Small intestine (tissue), 7 donors: ENCODE results near the gene GRN. TPM values are rescaled to one million over a fixed set of nuclear protein-coding genes. Genes with fewer than 3 reads are reported as not detected.
"Not testable (repeated sequence)": the region's sequence is repeated elsewhere in the genome, so short reads cannot be mapped to it uniquely, and the experiment has no call there.

Experiments
- DNase-seq, 2 donors: peaks; one replicate each; pipeline versions ENCODE4 v3.0.0 to v3.0.0-alpha.2; 2013
- FAIRE-seq: peaks from 2 replicates; lab custom pipeline; 2012; peaks lifted over from hg19 to GRCh38; lab: Jason Lieb, UNC
- H3K27ac ChIP-seq, 3 donors: one replicate each; pipeline ENCODE4 v1.5.1; 2013; ENCODE audit warnings: low read length in 2 of 3, mild to moderate bottlenecking in 2 of 3, control low read depth in 1 of 3, inconsistent platforms in 1 of 3, low read depth in 1 of 3, moderate library complexity in 1 of 3
- H3K27me3 ChIP-seq, 3 donors: one replicate each; pipeline ENCODE4 v1.6.1; 2013; ENCODE audit warnings: low read length in 3 of 3, inconsistent platforms in 1 of 3; ENCODE audit not compliant: control insufficient read depth in 3 of 3, insufficient read depth in 3 of 3
- H3K36me3 ChIP-seq, 3 donors: one replicate each; pipeline ENCODE4 v1.6.1; 2013; ENCODE audit warnings: low read length in 3 of 3, inconsistent platforms in 1 of 3, low read depth in 1 of 3, mild to moderate bottlenecking in 1 of 3, moderate library complexity in 1 of 3; ENCODE audit not compliant: control insufficient read depth in 3 of 3, insufficient read depth in 2 of 3
- H3K4me1 ChIP-seq, 3 donors: one replicate each; pipeline ENCODE4 v1.6.1; 2013; ENCODE audit warnings: low read length in 2 of 3, inconsistent platforms in 1 of 3, low read depth in 1 of 3, mild to moderate bottlenecking in 1 of 3, moderate library complexity in 1 of 3; ENCODE audit not compliant: control insufficient read depth in 3 of 3, insufficient read depth in 2 of 3
- H3K4me3 ChIP-seq, 3 donors: one replicate each; pipeline ENCODE4 v1.5.1; 2013; ENCODE audit warnings: low read length in 3 of 3, control low read depth in 1 of 3, inconsistent platforms in 1 of 3, low read depth in 1 of 3, mild to moderate bottlenecking in 1 of 3, moderate library complexity in 1 of 3
- H3K9me3 ChIP-seq, 2 donors: one replicate each; pipeline ENCODE4 v1.6.1; 2013; ENCODE audit warnings: low read depth in 1 of 2, low read length in 1 of 2; ENCODE audit not compliant: control insufficient read depth in 2 of 2, insufficient read depth in 1 of 2
- WGBS, 3 donors: extraction: QIAGEN DNeasy Blood & Tissue Kit; methylation state at CpG; one replicate each; pipeline ENCODE4 v1.1.7; 2013; 5-methylcytosine and 5-hydroxymethylcytosine counted together
- polyA plus RNA-seq, 4 donors: library from polyadenylated mRNA; stranded (reverse) in 3 of 4; unstranded in 1 of 4; fragments of 200-250 nt in 3 of 4; fragments of 120-200 nt in 1 of 4; gene quantifications; one replicate each; pipeline versions ENCODE4 v1.2.1 to v1.2.3, GENCODE V29; 2013
- donor health status: healthy with polysubstance abuse.
- donor health status: control.
- donor health status: control.
- donor health status: Bipolar disorder and iron deficiency.
- donor health status: healthy.

The GRN gene
- polyA plus RNA-seq, 4 donors, result 82.3 to 842 (median 111) TPM

DNA sequence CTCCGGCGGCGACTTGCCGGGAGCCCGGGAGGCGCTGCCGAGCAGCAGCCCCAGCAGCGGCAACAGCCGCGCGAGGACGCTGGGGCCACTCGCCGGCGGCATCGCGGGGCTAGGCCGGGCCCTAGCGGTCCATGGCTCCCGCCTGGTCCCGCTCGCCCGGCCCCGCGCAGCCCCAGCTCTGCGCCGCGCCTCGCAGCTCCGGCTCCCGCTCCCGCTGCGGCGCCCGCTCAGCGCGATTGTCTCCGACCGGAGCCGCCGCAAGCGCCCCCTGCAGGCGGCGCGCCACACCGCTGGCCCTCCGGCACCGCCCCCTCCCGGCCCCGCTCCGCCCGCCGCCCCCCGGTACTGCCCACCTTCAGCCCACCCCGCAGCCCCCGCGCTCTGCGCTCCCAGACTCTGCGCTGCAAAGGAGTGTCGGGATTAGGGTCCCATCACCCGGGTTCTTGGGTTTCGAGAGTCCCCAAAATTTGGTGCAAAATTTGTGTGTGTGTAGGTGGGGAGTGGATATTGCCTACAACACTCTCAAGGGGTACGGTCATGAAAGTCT lies 18.6 kb downstream of the GRN start, which contains the start of gene FAM171A2:
FAM171A2 (minus strand) TSS at position 241 of the 547 bp plus-strand sequence; CDS start at position 102, 139 bp downstream.
- Histone ChIP-seq H3K4me1 (peaks cover 0 to 15% (median 1%) of the 10 kb centered on the region in 3 donors), H3K36me3 (peaks cover 0 to 8% (median 0%) of the 10 kb centered on the region in 3 donors), H3K4me3 (peak within 1 kb of the TSS; percentile 31 to 61 (median 55)), H3K27me3 (peaks cover 2 to 32% (median 3%) of the 10 kb centered on the region in 3 donors), H3K9me3 (no peaks in the 10 kb centered on the region), H3K27ac (no peak within 1 kb of the TSS)
- 0 to 1% (median 0%) methylated on average over 26 to 63 of the region's 63 CpGs for WGBS, 3 donors
- no peak for FAIRE-seq
- DNase-seq, result peak; percentile 40 to 82

DNA sequence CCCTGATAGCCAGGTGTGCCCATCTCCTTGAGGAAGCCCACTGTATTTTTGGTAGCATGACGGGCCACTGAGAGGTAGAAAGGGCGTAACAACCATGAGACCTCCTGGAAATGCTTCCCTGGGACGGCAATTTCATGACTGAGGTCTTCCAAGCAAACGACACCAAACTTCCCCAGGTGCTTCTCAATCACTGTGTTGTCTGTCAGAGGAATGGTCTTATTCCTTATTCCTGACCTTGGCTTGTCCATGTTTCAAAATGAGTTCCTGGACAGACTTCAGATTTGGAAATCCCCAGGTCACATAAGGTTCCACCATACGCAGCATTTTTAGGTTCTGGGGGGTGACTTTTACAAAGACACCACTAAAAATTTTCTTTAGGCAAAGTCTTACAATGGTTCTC lies 19.9 kb downstream of the GRN start:
- Histone ChIP-seq H3K27me3 (peaks cover 2 to 30% (median 3%) of the 10 kb centered on the region in 3 donors), H3K4me1 (peaks cover 0 to 15% (median 1%) of the 10 kb centered on the region in 3 donors)
- not testable (repeated sequence) for DNase-seq, H3K9me3 ChIP-seq, FAIRE-seq, H3K4me3 ChIP-seq, H3K27ac ChIP-seq, H3K36me3 ChIP-seq
- WGBS, 3 donors, result 79 to 88% (median 82%) methylated on average over 5 of the region's 5 CpGs

DNA sequence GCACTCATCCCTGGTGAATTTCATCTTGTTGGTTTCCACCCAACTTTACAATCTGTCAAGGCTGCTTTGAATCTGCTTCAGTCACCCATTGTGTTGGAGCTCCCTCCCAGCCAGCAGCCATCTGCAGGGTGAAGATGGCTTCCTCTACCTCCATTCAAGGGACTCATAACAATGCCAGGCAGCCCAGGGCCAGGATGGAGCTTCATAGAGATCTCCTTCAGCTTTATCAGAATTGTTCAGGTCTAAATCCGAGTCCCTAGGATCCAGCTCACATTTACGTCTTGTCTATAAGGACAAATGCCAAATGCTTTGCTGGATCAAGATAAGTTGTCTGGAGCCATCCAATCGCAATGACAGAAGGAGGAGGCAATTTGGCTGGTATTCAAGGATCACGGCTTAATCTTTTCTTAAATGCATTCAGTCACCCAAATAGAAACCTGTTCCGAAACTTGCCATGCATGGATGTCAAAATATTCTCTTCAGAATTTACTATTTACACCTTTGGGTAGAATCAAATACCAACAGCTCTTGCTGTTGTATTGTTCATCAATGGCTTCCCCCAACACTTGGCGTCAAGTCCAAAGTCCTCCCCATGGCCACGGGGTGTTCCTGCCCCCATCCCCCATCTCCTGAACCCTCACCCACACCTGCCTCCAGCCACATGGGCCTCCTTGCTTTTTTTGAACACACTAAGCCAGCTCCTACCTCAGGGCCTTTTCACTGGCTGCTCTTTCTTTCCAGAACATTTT lies 22.3 kb downstream of the GRN start:
- Histone ChIP-seq H3K27me3 (peaks cover 0 to 30% (median 2%) of the 10 kb centered on the region in 3 donors), H3K9me3 (no peaks in the 10 kb centered on the region), H3K36me3 (no peaks in the 10 kb centered on the region), H3K4me3 (no peak overlapping the region), H3K27ac (no peak overlapping the region), H3K4me1 (peaks cover 0 to 6% (median 1%) of the 10 kb centered on the region in 3 donors)
- FAIRE-seq, result no peak
- 21 to 62% (median 38%) methylated on average over 7 of the region's 7 CpGs for WGBS, 3 donors
- DNase-seq, result no peak

DNA sequence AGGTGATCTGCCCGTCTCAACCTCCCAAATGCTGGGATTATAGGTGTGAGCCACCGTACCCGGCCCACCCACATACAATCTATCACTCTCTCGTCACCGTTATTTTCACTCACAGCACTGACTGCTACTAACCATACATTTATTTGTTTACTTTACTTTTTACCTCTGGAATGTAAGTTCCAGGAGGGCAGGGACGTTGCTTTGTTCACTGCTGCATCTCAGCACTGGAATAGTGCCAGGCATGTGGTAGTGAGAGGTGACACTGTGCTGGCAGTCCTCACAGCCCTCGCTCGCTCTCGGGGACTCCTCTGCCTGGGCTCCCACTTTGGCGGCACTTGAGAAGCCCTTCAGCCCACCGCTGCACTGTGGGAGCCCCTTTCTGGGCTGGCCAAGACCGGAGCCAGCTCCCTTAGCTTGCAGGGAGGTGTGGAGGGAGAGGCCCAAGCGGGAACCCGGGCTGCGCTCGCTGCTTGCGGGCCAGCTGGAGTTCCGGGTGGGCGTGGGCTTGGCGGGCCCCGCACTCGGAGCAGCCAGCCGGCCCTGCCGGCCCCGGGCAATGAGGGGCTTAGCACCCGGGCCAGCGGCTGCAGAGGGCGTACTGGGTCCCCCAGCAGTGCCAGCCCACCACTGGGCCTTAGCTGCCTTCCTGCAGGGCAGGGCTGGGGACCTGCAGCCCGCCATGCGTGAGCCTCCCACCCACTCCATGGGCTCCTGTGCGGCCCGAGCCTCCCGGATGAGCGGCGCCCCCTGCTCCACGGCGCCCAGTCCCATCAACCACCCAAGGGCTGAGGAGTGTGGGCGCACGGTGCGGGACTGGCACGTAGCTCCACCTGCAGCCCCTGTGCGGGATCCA lies 23.5 kb downstream of the GRN start:
- H3K4me3 ChIP-seq, FAIRE-seq, H3K4me1 ChIP-seq, DNase-seq, H3K36me3 ChIP-seq, H3K9me3 ChIP-seq, H3K27ac ChIP-seq: not testable (repeated sequence)
- WGBS, 3 donors, result 89 to 94% (median 92%) methylated on average over 35 to 42 of the region's 42 CpGs
- peaks cover 0 to 24% (median 2%) of the 10 kb centered on the region in 3 donors for H3K27me3 ChIP-seq

DNA sequence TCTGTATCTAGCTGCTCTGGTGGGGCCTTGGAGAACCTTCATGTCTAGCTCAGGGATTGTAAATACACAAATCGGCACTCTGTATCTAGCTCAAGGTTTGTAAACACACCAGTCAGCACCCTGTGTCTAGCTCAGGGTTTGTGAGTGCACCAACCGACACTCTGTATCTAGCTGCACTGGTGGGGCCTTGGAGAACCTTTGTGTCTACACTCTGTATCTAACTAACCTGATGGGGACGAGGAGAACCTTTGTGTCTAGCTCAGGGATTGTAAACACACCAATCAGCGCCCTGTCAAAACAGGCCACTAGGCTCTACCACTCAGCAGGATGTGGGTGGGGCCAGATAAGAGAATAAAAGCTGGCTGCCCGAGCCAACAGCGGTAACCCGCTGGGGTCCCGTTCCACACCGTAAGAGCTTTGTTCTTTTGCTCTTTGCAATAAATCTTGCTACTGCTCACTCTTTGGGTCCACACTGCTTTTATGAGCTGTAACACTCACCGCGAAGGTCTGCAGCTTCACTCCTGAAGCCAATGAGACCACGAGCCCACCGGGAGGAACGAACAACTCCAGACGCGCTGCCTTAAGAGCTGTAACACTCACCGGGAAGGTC lies 24.4 kb downstream of the GRN start:
- FAIRE-seq, result not testable (repeated sequence)

DNA sequence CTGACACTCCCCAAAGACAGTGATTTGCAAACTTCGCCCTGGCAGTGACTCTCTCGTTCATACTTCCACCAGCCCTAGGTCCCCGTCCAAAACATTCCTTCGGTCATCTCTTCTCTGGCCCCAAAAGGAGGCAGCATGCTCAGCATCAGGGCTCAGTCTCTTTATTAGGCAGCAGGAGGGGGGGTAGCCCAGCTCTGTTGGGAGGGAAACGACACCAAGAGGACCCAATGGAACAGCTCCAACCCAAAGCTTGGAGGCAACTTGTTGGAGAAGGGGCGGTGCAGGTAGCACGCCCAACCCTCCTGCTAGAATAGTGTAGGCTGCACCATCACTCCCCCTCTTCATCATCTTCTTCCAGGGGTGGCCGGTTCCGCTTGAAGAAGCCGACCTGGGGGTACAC lies 26.9 kb downstream of the GRN start:
- Histone ChIP-seq H3K9me3 (no peaks in the 10 kb centered on the region), H3K27me3 (peaks cover 0 to 20% (median 0%) of the 10 kb centered on the region in 3 donors), H3K4me3 (no peak overlapping the region), H3K36me3 (no peaks in the 10 kb centered on the region), H3K27ac (no peak overlapping the region), H3K4me1 (peaks cover 0 to 7% (median 0%) of the 10 kb centered on the region in 3 donors)
- WGBS, 3 donors, result 68 to 78% (median 76%) methylated on average over 10 of the region's 10 CpGs
- no peak for FAIRE-seq
- no peak for DNase-seq

More for the DNA sequence above, 24.4 kb downstream of the GRN start:
- not testable (repeated sequence) for H3K4me3 ChIP-seq, DNase-seq, H3K36me3 ChIP-seq, H3K9me3 ChIP-seq, H3K4me1 ChIP-seq, H3K27ac ChIP-seq
- H3K27me3 ChIP-seq, result peaks cover 0 to 24% (median 2%) of the 10 kb centered on the region in 3 donors
- WGBS, 3 donors, result 41 to 52% (median 43%) methylated on average over 15 to 17 of the region's 17 CpGs

DNA sequence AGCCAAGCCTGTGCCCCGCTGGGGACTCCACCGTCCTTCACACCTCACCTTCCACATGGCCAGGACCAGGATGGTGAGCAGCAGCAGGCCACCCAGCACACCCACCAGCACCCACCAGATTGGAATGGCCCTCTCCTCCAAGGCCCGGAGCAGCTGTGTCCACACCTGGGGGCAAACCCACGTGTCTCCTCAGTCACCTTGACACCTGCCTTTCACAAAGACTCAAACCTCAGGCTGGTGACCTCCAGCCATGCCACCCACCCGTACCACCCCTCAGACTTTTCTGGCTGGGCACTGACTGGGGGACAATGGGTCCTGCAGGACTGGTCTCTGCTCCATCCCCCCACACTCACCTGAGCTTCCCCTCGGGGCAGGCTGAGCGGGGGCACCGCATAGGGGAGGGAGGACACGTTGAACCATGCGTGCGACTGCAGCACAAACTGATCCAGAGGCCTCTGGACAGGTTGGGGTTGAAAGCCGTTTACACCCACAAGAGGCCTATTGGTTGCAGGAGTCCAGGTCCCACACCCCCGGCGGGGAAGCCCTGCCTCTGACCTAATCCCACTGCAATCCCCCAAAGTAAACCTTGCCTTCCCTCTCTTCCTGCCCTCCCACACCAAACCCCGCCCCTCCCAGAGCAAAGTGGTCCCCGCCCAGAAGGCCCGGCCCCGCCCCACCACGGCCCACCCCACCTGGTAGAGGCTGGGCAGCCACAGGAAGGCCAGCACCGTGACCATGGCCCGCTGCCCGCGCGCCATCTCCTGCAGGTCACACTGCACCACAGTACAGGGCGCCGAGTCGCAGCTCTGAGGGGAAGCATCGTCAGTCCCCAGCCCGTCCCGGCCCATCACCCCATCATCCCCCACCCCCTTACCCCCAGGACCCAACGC lies 29.4 kb downstream of the GRN start:
- Histone ChIP-seq H3K4me1 (peaks cover 0 to 7% (median 0%) of the 10 kb centered on the region in 3 donors), H3K27ac (no peak overlapping the region), H3K27me3 (peaks cover 0 to 23% (median 0%) of the 10 kb centered on the region in 3 donors), H3K4me3 (no peak overlapping the region), H3K9me3 (no peaks in the 10 kb centered on the region), H3K36me3 (no peaks in the 10 kb centered on the region)
- WGBS, 3 donors, result 18 to 31% (median 24%) methylated on average over 25 to 31 of the region's 31 CpGs
- FAIRE-seq (no peak), DNase-seq (peak in 1 of 2 donors; percentile 48)
